CD4-positive, alpha-beta T cell treated with Interleukin-17A for 4 hours (primary cell): ENCODE measurements around the gene C3.
"Not testable (repeated sequence)": the region's sequence is repeated elsewhere in the genome, so short reads cannot be mapped to it uniquely, and the experiment has no call there.

Experiments
- DNase-seq: peaks from one replicate; pipeline ENCODE4 v3.0.0-alpha.2; 2020; ENCODE audit warnings: mixed read lengths

The C3 gene

GRCh38 chr19:6712231-6712630 lies 8.2 kb downstream of the C3 start:
- no peak for DNase-seq

DNA sequence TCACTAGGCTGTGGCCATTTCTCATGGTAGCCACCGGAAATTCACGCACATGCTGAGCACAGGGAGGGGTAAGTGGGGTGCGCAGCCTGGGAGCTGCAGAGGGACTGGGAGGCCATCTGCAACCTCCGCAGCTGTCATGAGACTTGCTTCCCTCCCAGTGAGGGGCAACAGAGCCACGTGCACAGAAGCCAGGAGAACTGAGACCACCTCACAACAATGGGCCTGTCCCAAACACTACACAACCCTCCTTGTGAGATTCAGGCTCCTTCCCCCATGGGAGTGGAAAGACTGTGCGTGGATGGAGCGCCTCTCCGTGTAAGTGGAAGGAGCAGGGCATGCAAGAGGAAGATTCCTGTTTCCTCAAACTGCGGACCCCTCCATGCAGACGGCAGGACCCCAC lies 8.8 kb downstream of the C3 start:
- no peak for DNase-seq

GRCh38 chr19:6711078-6711361 lies 9.4 kb downstream of the C3 start:
- no peak for DNase-seq

- no peak for DNase-seq
These were observed 10.0 kb downstream of the C3 start for GRCh38 chr19:6710273-6711077.

- no peak for DNase-seq
These were observed 10.9 kb downstream of the C3 start for GRCh38 chr19:6709549-6709948.

GRCh38 chr19:6708913-6709312 lies 11.5 kb downstream of the C3 start:
- DNase-seq, result not testable (repeated sequence)

DNA sequence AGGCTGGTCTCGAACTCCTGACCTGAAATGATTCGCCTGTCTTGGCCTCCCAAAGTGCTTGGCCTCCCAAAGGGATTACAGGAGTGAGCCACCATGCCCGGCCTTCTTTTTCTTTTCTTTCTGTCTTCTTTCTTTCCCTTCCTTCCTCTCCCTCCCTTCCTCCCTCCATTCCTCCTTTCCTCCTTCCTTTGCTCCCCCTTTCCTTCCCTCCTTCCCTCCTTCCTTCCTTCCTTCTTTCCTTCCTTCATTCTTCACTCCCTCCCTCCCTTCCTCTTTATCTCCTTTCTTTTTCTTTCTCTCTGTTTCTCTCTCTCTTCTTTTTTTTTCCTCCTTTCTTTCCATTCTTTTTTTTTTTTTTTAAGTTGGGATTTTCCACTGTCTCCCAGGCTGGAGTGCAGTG lies 12.1 kb downstream of the C3 start:
- DNase-seq, result no peak

DNA sequence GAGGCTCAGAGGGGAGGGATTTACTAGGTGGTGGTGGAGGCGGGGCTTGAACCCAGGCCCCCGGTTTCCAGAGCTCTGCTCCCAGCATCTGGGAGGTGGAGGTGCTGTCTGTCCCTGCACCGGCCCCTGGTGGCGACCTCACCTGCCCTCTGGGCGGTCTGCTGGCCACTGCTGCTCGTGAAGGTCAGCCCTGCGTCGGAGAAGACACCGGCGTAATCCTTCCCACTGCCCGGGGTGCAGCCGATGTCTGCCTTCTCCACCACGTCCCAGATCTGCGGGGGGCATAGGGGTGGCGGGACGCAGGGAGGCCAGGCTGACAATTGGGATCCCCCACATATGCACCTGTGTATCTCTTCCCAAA lies 12.8 kb downstream of the C3 start:
- DNase-seq, result no peak

- no peak for DNase-seq
These were observed 13.3 kb downstream of the C3 start for GRCh38 chr19:6707011-6707657.

- no peak for DNase-seq
These were observed 13.9 kb downstream of the C3 start for GRCh38 chr19:6706633-6706958.

DNA sequence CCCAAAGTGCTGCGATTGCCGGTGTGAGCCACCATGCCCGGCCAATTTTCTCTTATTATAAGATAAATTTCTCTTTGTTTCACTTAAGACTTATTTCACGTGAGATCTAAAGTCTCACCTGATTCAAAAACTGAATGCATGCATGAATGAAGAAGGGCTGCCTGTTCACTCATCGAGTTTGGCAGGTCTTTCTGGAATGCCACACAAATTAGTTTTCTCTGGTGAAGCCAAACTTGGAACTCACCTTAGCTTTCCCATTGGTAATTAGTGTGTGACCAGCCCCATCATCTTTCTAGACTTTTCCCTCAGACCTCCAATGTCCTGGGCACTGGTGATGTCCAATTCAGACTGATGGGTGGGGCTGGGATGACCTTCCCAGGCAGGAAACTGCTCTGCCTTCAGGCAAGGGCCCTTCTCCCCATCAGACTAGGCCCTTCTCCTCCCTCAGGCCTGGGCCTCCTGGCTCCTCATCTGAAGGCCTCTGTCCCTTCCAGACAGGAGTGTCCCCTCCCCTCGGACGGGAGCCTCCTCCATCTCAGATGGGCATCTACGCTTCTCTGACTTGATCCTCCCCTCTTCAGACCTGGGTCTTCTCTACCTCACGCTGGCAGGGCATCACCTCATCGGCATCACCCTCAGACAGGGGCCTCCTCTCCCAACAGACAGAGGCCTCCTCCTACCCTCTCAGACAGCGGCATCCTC lies 14.4 kb downstream of the C3 start:
- no peak for DNase-seq

DNA sequence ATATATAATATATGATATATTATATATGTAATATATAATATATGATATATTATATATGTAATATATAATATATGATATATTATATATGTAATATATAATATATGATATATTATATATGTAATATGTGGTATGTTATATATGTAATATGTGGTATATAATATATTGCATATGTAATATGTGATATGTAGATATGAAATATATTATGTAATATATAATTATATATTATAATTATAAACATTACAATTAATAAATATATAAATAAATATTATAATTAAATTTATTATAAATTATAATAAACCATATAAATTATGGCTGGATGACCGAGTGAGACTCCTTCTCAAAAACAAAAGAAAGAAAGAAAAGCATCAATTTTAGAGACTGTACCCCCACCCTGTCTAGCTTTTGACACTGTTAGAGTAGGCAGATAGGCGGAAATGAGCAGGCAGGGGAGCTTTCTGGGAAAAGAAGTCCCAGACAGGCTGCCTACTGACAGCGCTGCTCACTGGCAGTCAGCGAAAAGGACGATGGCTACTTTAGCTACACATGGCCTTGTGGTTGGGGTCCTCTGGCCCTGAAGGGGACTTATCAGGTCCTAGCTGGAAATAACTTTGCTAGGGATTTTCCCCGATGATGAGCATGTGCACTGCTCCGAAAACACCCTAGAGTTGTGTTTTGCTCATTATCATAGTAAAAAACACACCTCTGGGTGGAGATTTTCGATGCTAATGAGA lies 19.7 kb downstream of the C3 start:
- DNase-seq, result no peak

DNA sequence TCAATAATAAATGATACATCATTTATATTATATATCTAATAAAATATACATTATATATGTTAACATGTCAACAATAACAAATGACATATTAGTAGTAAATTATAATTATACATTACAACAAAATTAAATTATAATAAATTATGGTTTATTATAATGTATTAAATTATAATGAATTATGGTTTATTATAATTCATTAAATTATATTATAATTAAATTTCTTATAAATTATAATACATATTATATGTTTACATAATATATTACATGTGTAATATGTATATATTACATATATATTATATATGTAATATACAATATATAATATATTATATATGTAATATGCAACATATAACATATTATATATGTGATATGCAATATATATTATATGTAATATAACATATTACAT lies 20.5 kb downstream of the C3 start:
- DNase-seq, result no peak

GRCh38 chr19:6697291-6697690 lies 23.2 kb downstream of the C3 start:
- no peak for DNase-seq

DNA sequence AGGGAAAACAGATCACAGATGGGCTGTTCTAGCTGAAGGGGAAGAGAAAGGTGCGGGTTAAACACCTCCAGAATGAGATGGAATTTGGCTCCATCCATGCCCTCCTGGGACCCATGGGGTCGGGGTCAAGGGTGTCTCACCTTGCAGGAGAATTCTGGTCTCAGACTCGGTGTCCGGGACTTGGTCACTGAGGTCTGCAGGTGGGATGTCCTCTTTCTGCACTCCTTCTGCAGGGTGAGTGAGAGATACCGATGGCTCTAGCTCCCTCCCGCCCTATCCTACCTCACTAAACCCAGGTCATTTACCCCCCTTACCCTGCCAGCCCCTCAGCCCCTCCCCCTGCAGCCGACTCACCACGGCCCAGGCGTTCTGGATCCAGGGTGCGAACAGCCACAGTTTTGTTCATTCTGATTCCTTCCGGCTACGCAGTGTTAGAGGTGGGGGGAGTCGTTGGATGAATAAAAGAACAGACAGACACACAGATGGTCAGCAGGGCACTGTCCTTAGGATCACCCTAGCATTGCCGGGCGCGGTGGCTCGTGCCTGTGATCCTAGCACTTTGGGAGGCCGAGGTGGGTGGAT lies 24.1 kb downstream of the C3 start:
- DNase-seq, result no peak

DNA sequence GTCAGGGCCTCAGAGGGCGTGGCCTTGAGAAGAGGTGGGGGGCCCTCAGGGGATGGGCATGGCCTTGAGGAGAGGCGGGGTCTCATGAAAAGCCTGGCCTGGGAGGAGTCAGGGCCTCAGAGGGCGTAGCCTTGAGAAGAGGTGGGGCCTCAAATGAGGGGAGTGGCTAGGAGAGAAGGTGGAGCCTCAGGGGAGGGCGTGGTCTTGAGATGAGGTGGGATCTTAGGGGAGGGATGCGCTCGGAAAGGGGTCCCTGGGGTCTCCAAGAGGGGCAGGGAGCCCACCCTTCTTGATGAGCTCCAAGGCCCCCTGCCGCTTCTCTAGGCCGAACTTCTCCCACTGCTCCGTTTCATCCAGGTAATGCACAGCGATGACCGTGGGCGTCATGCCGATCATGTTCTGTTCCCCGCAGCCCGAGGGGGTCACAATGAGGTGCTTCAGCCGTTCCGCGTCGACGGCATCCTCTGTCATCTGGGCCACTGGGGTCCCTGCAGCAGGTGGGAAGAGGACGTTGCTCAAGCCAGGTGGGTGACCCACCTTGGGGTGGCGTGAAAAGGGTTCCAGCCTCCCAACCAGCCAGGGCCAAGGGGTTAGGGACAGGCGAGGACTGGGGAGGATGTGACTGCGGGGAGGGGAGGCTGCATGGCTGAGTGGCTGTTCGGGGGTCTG lies 26.2 kb downstream of the C3 start:
- DNase-seq, result no peak

DNA sequence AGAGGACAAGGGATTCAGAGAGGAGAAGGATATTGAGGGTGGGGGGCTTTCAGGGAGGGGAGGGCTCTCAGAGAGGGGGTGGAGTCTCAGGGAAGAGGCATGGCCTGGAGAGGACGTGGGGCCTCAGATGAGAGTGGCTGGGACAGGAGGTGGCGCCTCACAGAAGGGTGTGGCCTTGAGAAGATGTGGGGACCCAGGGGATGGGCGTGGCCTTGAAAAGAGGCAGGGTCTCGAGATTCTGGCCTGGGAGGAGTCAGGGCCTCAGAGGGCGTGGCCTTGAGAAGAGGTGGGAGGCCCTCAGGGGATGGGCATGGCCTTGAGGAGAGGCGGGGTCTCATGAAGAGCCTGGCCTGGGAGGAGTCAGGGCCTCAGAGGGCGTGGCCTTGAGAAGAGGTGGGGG lies 26.8 kb downstream of the C3 start:
- DNase-seq, result no peak

DNA sequence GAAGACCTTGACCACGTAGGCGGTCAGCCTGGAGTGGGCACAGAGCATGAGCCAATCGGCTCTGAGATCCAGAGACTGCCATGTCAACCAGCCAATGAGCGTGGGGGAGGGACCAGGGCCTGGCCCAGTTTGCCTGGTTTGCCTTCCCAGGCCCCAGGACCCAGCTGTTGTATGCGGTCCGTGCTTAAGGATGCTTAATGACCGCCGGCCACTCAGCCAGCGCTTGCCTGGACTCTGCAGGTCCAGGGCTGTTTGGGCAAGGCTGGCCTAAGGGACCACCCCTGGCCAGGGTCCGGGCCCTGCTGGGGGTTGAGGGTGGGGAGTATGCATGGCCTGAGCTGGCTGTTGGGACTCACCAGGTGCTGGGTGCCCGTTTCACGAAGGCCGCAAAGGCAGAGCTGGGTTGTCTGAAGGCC lies 27.4 kb downstream of the C3 start:
- no peak for DNase-seq

DNA sequence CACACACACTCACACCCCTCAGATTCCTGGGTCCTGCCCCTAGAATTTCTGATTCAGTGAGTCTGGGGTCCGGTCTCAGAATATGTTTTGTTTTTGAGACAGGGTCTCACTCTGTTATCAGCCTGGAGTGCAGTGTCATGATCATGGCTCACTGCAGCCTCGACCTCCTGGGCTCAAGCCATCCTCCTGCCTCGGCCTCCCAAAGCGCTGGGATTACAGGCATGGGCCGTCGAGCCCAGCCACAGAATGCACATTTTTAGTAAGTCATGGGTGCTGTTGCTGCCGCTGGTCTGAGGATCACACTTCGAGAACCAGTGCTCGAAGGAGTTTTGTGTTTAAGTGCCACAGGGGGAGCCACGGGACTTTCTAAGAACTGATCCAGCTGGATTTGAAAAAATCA lies 28.4 kb downstream of the C3 start:
- DNase-seq, result no peak

- no peak for DNase-seq
These were observed 29.1 kb downstream of the C3 start for GRCh38 chr19:6691342-6691741.

GRCh38 chr19:6690160-6690885 lies 30.1 kb downstream of the C3 start:
- DNase-seq, result no peak

DNA sequence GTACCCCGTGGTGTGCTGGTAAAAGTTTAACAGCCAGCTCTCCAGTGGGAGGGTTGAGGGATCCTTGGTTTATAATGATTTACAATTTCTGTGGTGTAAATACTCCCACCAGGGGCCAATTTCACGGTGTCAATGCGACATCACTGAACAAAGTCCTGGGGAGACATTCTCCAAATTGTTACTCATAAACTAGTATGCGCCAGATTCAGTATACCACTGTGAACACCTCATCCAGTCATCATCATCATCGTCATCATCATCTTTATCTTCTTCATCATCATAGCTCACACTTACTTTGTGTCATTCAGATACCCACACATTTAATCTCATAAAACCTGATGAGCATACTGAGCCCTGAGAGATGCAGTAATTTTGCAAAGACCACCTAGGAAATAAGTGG lies 33.3 kb downstream of the C3 start:
- DNase-seq, result no peak
